BLaER1 (cell line): ENCODE measurements around the gene MKRN2OS.
A peak's percentile ranks its signal among the peaks of the same experiment; 100 is the strongest.

Source experiments
- H3K27ac ChIP-seq: shearing (Covaris generic); formaldehyde crosslinking; 2 replicates; pipeline ENCODE4 v1.8.1; 2022
- H3K27me3 ChIP-seq: shearing (Covaris generic); formaldehyde crosslinking; 2 replicates; pipeline ENCODE4 v1.8.1; 2022
- H3K36me3 ChIP-seq: shearing (Covaris generic); formaldehyde crosslinking; 2 replicates; pipeline ENCODE4 v1.8.1; 2022
- H3K4me1 ChIP-seq: shearing (Covaris generic); formaldehyde crosslinking; 2 replicates; pipeline ENCODE4 v1.8.1; 2022
- H3K4me2 ChIP-seq: shearing (Covaris generic); formaldehyde crosslinking; 2 replicates; pipeline ENCODE4 v1.8.1; 2022
- H3K4me3 ChIP-seq: shearing (Covaris generic); formaldehyde crosslinking; 2 replicates; pipeline ENCODE4 v1.8.1; 2022
- H3K9ac ChIP-seq: shearing (Covaris generic); formaldehyde crosslinking; 2 replicates; pipeline ENCODE4 v1.8.1; 2022
- H3K9me3 ChIP-seq: shearing (Covaris generic); formaldehyde crosslinking; 2 replicates; pipeline ENCODE4 v1.8.1; 2022
- H4K20me1 ChIP-seq: shearing (Covaris generic); formaldehyde crosslinking; 2 replicates; pipeline ENCODE4 v1.8.1; 2022
- Cebpa-rat ChIP-seq: shearing (Covaris generic); IDR thresholded peaks from 2 replicates; pipeline ENCODE4 v1.8.1; 2022

Gene MKRN2OS

DNA sequence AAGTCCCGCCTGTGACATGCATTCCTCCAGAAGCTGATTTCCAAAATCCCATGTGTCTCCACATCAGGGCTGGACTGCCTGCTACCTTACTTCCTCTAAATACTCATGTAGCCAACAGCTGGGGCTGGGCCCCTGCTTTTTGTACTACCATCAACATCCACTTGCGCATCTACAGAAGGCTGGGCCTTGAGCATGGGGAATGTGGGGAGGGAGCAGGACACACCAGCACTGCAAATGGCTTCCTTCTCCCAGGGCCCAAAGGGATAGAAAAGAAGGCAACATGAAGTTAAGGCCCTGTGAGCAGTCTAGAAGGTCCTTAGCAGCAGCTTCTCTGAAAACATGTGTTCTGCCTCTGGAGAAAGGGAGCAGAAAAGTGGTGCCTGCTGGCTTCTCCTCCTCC, 38.8 kb upstream of the MKRN2OS start:
- Histone ChIP-seq H3K9me3 (no peaks in the 10 kb centered on the region), H3K4me3 (no peak overlapping the region), H3K9ac (no peak overlapping the region), H3K27ac (no peak overlapping the region), H3K27me3 (no peaks in the 10 kb centered on the region), H3K4me2 (no peak overlapping the region), H3K4me1 (peaks cover 10% of the 10 kb centered on the region), H4K20me1 (peaks cover 97% of the 10 kb centered on the region), H3K36me3 (peaks cover 98% of the 10 kb centered on the region)
- no peak for TF ChIP-seq Cebpa-rat

DNA sequence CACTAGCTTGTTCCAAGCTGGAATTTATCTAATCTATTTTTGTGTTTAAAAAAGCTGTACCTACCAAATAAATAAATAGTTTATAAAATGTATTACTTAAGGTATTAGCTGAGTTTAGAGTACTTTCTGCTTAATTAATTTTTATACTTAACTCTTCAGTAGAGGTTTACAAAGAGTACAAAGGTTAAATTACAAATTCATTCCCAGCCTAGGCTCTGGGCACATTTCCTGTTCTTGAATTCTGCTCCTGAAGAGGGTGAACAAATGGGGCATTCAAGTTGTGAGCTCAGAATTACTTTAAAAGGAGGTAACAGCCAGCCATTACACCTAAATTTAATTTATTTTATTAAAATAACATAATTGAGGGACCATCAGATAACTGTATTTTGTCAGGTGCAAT, 38.0 kb upstream of the MKRN2OS start:
- Histone ChIP-seq H3K4me1 (peaks cover 14% of the 10 kb centered on the region), H3K4me2 (no peak overlapping the region), H3K9ac (no peak overlapping the region), H3K27ac (no peak overlapping the region), H3K36me3 (peaks cover 98% of the 10 kb centered on the region), H4K20me1 (peaks cover 95% of the 10 kb centered on the region), H3K27me3 (no peaks in the 10 kb centered on the region), H3K4me3 (no peak overlapping the region), H3K9me3 (no peaks in the 10 kb centered on the region)
- no peak for TF ChIP-seq Cebpa-rat

GRCh38 chr3:12582730-12583129, 37.4 kb upstream of the MKRN2OS start:
- no peak overlapping the region for H3K9ac ChIP-seq
- no peaks in the 10 kb centered on the region for H3K27me3 ChIP-seq
- no peak overlapping the region for H3K4me2 ChIP-seq
- peaks cover 14% of the 10 kb centered on the region for H3K4me1 ChIP-seq
- H3K9me3 ChIP-seq: peaks cover 5% of the 10 kb centered on the region
- peaks cover 94% of the 10 kb centered on the region for H4K20me1 ChIP-seq
- H3K27ac ChIP-seq: no peak overlapping the region
- TF ChIP-seq Cebpa-rat: no peak
- no peak overlapping the region for H3K4me3 ChIP-seq
- peaks cover 98% of the 10 kb centered on the region for H3K36me3 ChIP-seq

DNA sequence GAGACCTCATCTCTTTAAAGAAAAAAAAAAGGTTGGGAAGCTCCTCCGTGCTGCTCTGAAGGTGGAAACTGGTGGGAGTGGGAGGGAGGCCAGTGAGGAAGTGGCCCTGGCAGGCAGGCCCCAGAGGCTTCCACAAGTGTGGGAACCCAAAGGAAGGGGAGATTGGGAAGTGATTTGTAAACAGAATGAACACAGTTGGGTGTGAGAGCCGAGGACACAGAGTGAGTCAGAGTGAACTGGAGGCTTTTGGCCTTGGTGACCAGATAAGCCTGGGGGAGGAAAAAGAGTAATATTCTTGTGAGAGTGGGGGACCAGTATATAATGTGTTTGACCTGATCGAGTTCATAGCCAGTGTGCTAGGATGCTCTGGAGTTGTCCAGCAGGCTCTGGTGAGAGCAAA, 34.6 kb upstream of the MKRN2OS start:
- Histone ChIP-seq H3K4me3 (no peak overlapping the region), H3K9ac (no peak overlapping the region), H3K9me3 (peaks cover 17% of the 10 kb centered on the region), H3K27ac (peak overlapping the region; percentile 74), H3K36me3 (peaks cover 98% of the 10 kb centered on the region), H4K20me1 (peaks cover 66% of the 10 kb centered on the region), H3K27me3 (no peaks in the 10 kb centered on the region), H3K4me2 (peak overlapping the region; percentile 73), H3K4me1 (peaks cover 14% of the 10 kb centered on the region)
- TF ChIP-seq Cebpa-rat: no peak

DNA sequence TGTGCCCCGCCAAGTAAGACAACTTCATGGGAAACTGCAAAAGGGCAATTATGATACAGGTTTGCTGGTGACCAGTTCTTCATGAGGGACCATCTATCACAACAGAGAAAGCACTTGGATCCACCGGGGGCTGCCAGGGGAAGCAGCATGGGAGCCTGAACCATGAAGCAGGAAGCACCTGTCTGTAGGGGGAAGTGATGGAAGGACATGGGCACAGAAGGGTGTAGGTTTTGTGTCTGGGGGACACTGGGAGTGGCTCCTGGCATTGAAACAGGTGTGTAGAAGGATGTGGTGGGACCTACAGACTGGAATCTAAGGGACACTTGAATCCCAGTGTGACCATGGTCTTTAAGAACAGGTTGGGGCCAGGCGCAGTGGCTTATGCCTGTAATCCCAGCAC, 34.2 kb upstream of the MKRN2OS start:
- Histone ChIP-seq H3K27ac (peak overlapping the region; percentile 74), H3K27me3 (no peaks in the 10 kb centered on the region), H3K4me3 (no peak overlapping the region), H4K20me1 (peaks cover 62% of the 10 kb centered on the region), H3K4me2 (peak overlapping the region; percentile 73), H3K9ac (no peak overlapping the region), H3K36me3 (peaks cover 98% of the 10 kb centered on the region), H3K9me3 (peaks cover 17% of the 10 kb centered on the region), H3K4me1 (peaks cover 14% of the 10 kb centered on the region)
- TF ChIP-seq Cebpa-rat: no peak

GRCh38 chr3:12578742-12579141, 33.4 kb upstream of the MKRN2OS start:
- H3K9ac ChIP-seq: no peak overlapping the region
- peaks cover 14% of the 10 kb centered on the region for H3K4me1 ChIP-seq
- H3K4me3 ChIP-seq: no peak overlapping the region
- H3K36me3 ChIP-seq: peaks cover 98% of the 10 kb centered on the region
- peaks cover 17% of the 10 kb centered on the region for H3K9me3 ChIP-seq
- 0 out of 2 replicates have a peak overlapping the region, but pooled peaks have one; percentile 74 for H3K27ac ChIP-seq
- no peaks in the 10 kb centered on the region for H3K27me3 ChIP-seq
- TF ChIP-seq Cebpa-rat: no peak
- peak overlapping the region; percentile 73 for H3K4me2 ChIP-seq
- peaks cover 55% of the 10 kb centered on the region for H4K20me1 ChIP-seq

- Histone ChIP-seq H3K27ac (no peak overlapping the region), H3K36me3 (peaks cover 98% of the 10 kb centered on the region), H3K9ac (no peak overlapping the region), H3K4me1 (peaks cover 14% of the 10 kb centered on the region), H4K20me1 (peaks cover 41% of the 10 kb centered on the region), H3K4me3 (no peak overlapping the region), H3K27me3 (no peaks in the 10 kb centered on the region), H3K9me3 (peaks cover 17% of the 10 kb centered on the region), H3K4me2 (no peak overlapping the region)
- no peak for TF ChIP-seq Cebpa-rat
Measured at GRCh38 chr3:12577379-12577778, 32.1 kb upstream of the MKRN2OS start.

- H3K36me3 ChIP-seq: peaks cover 100% of the 10 kb centered on the region
- no peak overlapping the region for H3K9ac ChIP-seq
- H3K9me3 ChIP-seq: peaks cover 17% of the 10 kb centered on the region
- H3K4me2 ChIP-seq: no peak overlapping the region
- peaks cover 24% of the 10 kb centered on the region for H4K20me1 ChIP-seq
- TF ChIP-seq Cebpa-rat: no peak
- no peaks in the 10 kb centered on the region for H3K27me3 ChIP-seq
- peaks cover 10% of the 10 kb centered on the region for H3K4me1 ChIP-seq
- H3K4me3 ChIP-seq: no peak overlapping the region
- H3K27ac ChIP-seq: no peak overlapping the region
Measured at GRCh38 chr3:12574661-12575060, 29.4 kb upstream of the MKRN2OS start.

GRCh38 chr3:12574131-12574530, 28.8 kb upstream of the MKRN2OS start:
- H3K27ac ChIP-seq: no peak overlapping the region
- TF ChIP-seq Cebpa-rat: no peak
- peaks cover 5% of the 10 kb centered on the region for H3K4me1 ChIP-seq
- peaks cover 24% of the 10 kb centered on the region for H4K20me1 ChIP-seq
- H3K4me3 ChIP-seq: no peak overlapping the region
- peaks cover 17% of the 10 kb centered on the region for H3K9me3 ChIP-seq
- no peak overlapping the region for H3K9ac ChIP-seq
- H3K4me2 ChIP-seq: no peak overlapping the region
- H3K36me3 ChIP-seq: peaks cover 100% of the 10 kb centered on the region
- no peaks in the 10 kb centered on the region for H3K27me3 ChIP-seq

- no peaks in the 10 kb centered on the region; the same call in 1 of the 2 replicates for H3K4me1 ChIP-seq
- H3K4me2 ChIP-seq: no peak overlapping the region
- H3K9ac ChIP-seq: no peak overlapping the region
- no peaks in the 10 kb centered on the region for H3K27me3 ChIP-seq
- H4K20me1 ChIP-seq: peaks cover 34% of the 10 kb centered on the region
- no peak for TF ChIP-seq Cebpa-rat
- H3K36me3 ChIP-seq: peaks cover 91% of the 10 kb centered on the region
- H3K4me3 ChIP-seq: no peak overlapping the region
- no peak overlapping the region for H3K27ac ChIP-seq
- peaks cover 8% of the 10 kb centered on the region for H3K9me3 ChIP-seq
Measured at GRCh38 chr3:12571986-12572385, 26.7 kb upstream of the MKRN2OS start.

GRCh38 chr3:12569836-12570235, 24.5 kb upstream of the MKRN2OS start:
- H3K4me2 ChIP-seq: no peak overlapping the region
- TF ChIP-seq Cebpa-rat: no peak
- peaks cover 25% of the 10 kb centered on the region for H3K9me3 ChIP-seq
- no peak overlapping the region for H3K4me3 ChIP-seq
- H3K27me3 ChIP-seq: no peaks in the 10 kb centered on the region
- H3K27ac ChIP-seq: no peak overlapping the region
- peaks cover 41% of the 10 kb centered on the region for H4K20me1 ChIP-seq
- no peak overlapping the region for H3K9ac ChIP-seq
- H3K36me3 ChIP-seq: peaks cover 83% of the 10 kb centered on the region
- no peaks in the 10 kb centered on the region; the same call in 1 of the 2 replicates for H3K4me1 ChIP-seq
